ENCODE measurements around the gene KIAA0825.
"Not testable (repeated sequence)": the region's sequence is repeated elsewhere in the genome, so short reads cannot be mapped to it uniquely, and the experiment has no call there.

Gene KIAA0825

GRCh38 chr5:94240134-94240533 is 378.3 kb downstream of the KIAA0825 start:
- no peak for DNase-seq

- DNase-seq = no peak
Observed at GRCh38 chr5:94239266-94239665, 379.1 kb downstream of the KIAA0825 start.

- no peak for DNase-seq
Observed at GRCh38 chr5:94234987-94235386, 383.4 kb downstream of the KIAA0825 start.

- no peak for DNase-seq
Observed at GRCh38 chr5:94228791-94229190, 389.6 kb downstream of the KIAA0825 start.

GRCh38 chr5:94223235-94223634 is 395.2 kb downstream of the KIAA0825 start:
- no peak for DNase-seq

GRCh38 chr5:94218374-94218773 is 400.0 kb downstream of the KIAA0825 start:
- no peak for DNase-seq

- no peak for DNase-seq
Observed at GRCh38 chr5:94217745-94218144, 400.7 kb downstream of the KIAA0825 start.

- no peak for DNase-seq
Observed at GRCh38 chr5:94217216-94217615, 401.2 kb downstream of the KIAA0825 start.

GRCh38 chr5:94212476-94212875 is 405.9 kb downstream of the KIAA0825 start:
- DNase-seq = no peak

- DNase-seq = no peak
Observed at GRCh38 chr5:94209774-94210355, 408.5 kb downstream of the KIAA0825 start.

GRCh38 chr5:94209272-94209671 is 409.1 kb downstream of the KIAA0825 start:
- DNase-seq = no peak

- no peak for DNase-seq
Observed at GRCh38 chr5:94199566-94199965, 418.8 kb downstream of the KIAA0825 start.

- no peak for DNase-seq
Observed at GRCh38 chr5:94197970-94198369, 420.4 kb downstream of the KIAA0825 start.

GRCh38 chr5:94196953-94197352 is 421.5 kb downstream of the KIAA0825 start:
- no peak for DNase-seq

- no peak for DNase-seq
Observed at GRCh38 chr5:94192658-94193391, 425.6 kb downstream of the KIAA0825 start.

GRCh38 chr5:94191604-94192003 is 426.8 kb downstream of the KIAA0825 start:
- DNase-seq = no peak

GRCh38 chr5:94188725-94189124 is 429.7 kb downstream of the KIAA0825 start:
- no peak for DNase-seq

- no peak for DNase-seq
Observed at GRCh38 chr5:94184870-94185269, 433.5 kb downstream of the KIAA0825 start.

- DNase-seq = no peak
Observed at GRCh38 chr5:94181895-94182294, 436.5 kb downstream of the KIAA0825 start.

- DNase-seq = no peak
Observed at GRCh38 chr5:94180761-94181160, 437.6 kb downstream of the KIAA0825 start.

- no peak for DNase-seq
Observed at GRCh38 chr5:94175912-94176311, 442.5 kb downstream of the KIAA0825 start.

- DNase-seq = no peak
Observed at GRCh38 chr5:94174748-94175411, 443.5 kb downstream of the KIAA0825 start.

- no peak for DNase-seq
Observed at GRCh38 chr5:94173100-94173499, 445.3 kb downstream of the KIAA0825 start.

GRCh38 chr5:94171070-94171469 is 447.3 kb downstream of the KIAA0825 start:
- DNase-seq = not testable (repeated sequence)

Data from activated T-cell treated with anti-CD3 and anti-CD28 coated beads, Interleukin-2, amount 50 U/mL, for 48 hours (primary cell).